IPS DF 19.7 (cell line): ENCODE measurements around the gene ITGAL.
"Not testable (repeated sequence)": the region's sequence is repeated elsewhere in the genome, so short reads cannot be mapped to it uniquely, and the experiment has no call there.

Experiments used
- DNase-seq: peaks from one replicate; pipeline ENCODE4 v3.0.0-alpha.2; 2013; ENCODE audit warnings: low read depth, low spot score

ITGAL gene

GRCh38 chr16:30472328-30472942, at the start of gene ITGAL:
Gene ITGAL, plus strand, starts transcription at chr16:30472742. Its CDS starts 96 bp downstream, at chr16:30472838.
- DNase-seq, result no peak

DNA sequence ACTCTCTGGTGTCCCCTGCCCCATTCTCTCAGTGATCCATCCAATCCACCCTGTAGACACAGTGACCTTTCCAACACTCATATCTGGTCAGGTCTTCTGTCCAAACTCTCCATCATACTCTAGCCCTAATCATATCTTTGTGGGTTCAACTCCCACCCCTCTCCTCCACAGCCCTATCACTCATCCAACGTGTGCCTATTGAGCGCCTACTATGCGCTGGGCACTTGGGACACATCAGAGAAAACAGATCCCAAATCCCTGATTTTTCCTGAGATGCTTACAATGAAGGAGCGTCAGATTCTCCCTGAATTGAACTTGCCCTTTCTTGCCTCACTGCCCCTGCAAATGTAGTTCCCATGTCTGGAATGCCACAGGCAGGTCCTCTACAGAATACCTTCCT, 44.5 kb upstream of the ITGAL start:
- DNase-seq, result no peak

- no peak for DNase-seq
Observed at GRCh38 chr16:30429418-30429677, 43.2 kb upstream of the ITGAL start.

GRCh38 chr16:30429678-30430427, 42.7 kb upstream of the ITGAL start, which contains the start of gene DCTPP1:
Gene DCTPP1, minus strand, starts transcription at chr16:30430030. Its CDS starts 50 bp downstream, at chr16:30429980.
- peak; percentile 99 for DNase-seq

DNA sequence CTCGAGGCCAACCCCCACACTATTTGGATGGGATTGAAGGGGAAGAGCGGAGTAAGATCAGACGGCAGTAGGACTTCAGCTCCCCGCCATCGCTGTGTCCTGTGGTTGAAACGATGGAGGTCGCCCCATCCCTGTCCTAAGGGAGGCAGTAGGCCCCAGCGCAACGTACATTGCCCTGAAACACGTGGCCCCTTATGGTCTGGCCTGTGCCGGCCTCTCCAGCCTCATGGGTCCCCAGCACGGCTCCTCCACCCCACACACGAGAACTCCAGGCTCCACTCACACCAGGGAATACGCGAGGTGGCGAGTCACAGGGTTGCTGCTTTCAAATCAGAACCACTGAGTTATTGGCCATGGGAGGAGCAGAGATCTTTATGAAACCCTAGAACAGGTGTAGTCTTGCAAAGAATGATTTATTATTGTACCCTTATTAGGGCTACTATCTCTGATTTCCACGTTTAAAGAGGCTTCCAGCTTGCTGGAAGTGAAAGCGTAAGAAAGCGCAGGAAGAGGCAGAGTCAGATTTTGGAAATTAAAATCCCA, 42.0 kb upstream of the ITGAL start:
- no peak for DNase-seq

GRCh38 chr16:30434852-30435251, 37.7 kb upstream of the ITGAL start:
- no peak for DNase-seq

DNA sequence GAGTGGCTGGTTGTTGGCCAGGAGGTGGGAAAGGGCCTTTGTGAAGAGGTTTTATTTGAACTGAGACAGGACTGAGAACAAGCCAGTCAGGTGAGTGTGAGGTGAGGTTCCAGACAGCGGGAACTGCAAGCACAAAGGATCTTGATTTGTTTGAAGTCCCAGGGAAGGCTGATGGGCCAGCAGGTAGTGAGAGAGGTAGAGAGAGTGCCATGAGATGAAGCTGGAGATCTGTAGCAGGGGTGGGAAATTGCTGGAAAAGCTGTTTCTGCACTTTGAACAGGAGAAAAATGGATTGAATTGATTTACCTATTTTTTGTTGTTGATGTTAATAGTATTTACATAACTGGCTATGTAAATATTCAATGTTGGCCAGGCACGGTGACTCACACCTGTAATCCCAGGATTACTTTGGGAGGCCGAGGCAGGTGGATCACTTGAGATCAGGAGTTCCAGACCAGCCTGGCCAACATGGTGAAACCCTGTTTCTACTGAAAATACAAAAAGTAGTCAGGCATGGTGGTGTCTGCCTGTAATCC, 35.0 kb upstream of the ITGAL start:
- DNase-seq, result no peak

GRCh38 chr16:30438835-30439234, 33.7 kb upstream of the ITGAL start:
- DNase-seq, result no peak

DNA sequence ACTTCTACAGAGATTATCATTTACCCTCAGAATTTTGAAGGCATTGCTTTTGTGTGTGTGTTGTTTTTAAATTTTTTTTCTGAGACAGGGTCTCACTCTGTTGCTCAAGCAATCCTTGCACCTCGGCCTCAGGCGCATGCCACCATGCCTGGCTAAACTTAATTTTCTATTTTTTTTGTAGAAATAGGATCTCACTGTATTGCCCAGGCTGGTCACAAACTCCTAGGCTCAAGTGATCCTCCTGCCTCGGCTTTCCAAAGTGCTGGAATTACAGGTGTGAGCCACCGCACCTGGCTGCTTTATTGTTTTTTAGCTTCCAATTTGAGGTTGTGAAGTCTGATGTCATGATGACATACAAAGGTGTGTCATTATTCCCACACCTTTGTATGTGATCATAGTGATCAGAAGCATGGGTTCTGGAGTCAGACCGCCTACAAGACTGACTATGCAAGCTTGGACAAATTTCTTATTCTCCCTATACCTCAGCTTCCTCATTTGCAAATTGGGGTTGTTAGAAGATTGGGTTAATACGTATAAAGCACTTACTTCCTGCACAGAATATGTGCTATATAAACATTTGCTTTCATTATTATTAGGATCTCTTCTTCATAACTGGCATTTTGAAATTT, 32.7 kb upstream of the ITGAL start:
- DNase-seq, result no peak

DNA sequence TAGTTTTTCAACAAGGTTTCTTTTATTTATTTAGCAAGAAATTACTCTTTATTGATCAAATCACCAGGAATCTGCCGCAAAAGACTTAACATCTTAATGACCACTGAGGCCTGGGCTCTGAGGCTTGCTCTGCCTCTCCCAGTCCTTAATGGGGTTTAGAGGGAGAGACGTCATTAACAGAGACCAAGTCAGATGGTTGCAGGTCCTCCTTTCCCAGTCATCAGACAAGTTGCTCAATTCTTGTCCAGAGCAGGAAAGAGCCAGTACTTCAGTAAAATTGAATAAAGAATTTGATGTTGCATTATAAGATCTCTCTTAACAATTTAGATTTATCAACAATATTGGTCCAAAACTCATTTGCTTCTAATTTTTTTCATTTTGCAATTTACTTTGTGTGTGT, 28.9 kb upstream of the ITGAL start:
- no peak for DNase-seq

DNA sequence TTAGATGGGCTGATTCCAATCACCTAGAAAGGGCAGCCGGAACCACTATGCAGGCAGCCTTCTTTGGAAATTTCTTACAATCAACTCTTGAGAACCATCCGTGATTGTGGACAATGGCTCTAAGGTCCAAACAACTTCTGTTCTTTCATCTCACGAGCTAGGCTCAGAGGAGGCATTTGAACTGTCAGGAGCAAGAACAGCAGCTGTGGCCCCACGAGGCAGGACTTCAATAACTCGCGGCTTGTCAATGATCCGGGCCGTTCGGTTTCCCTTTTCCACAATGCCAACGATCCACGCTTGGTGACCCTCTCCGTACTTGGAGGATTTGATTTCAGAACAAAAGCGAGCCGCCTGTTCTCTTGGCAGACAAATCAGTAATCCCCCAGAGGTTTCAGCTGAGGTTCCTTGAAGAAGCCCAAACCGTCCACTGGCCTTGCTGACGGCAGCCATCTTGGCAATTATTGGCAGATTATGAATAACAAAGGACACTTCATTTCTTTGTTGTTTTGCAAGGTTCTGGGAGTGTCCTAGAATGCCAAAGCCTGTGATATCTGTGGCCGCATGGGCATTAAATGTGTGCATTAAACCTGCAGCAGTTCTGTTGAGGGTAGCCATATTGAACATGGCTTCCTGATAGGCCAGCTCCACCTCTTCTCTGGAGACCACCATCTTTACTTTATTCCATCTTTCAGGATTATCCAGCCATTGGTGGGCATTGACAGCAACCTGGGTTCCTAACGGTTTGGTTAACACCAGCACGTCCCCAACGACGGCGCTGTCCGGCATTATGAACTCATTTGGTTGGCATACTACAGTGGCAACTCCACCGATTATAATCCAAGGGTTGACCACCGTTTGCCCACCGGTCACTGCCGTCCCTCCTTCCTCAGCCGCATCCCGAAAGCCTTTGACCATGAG, 28.1 kb upstream of the ITGAL start:
- DNase-seq, result no peak

GRCh38 chr16:30445149-30445407, 27.5 kb upstream of the ITGAL start:
- no peak for DNase-seq

DNA sequence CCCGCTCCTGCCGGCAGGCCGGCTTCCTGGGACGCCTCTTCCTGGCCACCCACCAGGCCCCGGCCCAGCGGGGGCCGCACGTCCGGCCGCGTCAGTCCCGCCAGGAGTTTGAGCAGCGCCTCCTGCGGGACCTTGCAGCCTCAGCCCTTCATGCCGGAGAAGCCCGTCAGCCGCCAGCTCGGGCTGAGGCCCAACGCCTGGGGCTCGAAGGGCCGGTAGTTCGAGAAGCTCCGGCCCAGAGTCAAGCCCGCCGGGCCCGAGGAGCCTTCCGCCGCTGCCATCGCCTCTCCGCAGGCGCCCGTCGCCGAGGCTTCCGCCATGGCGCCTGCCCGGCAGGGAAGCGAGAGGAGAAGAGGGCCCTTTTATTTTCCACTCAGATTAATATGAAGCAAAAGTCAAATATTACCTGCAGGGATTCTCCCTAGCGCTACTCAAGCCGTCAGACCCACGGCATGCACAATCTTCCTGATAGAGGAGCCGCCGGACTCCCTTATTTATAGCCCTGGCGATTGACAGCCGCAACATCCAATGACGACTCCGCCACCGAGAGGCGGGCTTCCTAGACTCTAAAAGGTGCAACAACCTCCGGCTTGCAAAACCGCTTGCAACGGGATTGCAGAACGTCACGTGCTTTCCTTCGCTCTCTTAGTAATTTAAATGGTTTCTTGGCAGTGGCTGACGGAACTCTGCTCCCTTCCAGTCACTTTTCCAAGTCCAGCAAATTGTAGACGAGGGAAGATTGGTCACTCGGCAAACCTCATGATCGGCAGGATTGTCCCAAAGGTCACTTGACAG, 26.9 kb upstream of the ITGAL start, which contains the start of gene SEPHS2:
TSS of gene SEPHS2 (minus strand) at position 467 of the 795 bp plus-strand sequence. CDS start at position 320, 147 bp downstream.
- DNase-seq, result peak; percentile 86

- no peak for DNase-seq
Observed at GRCh38 chr16:30446203-30446595, 26.3 kb upstream of the ITGAL start.

DNA sequence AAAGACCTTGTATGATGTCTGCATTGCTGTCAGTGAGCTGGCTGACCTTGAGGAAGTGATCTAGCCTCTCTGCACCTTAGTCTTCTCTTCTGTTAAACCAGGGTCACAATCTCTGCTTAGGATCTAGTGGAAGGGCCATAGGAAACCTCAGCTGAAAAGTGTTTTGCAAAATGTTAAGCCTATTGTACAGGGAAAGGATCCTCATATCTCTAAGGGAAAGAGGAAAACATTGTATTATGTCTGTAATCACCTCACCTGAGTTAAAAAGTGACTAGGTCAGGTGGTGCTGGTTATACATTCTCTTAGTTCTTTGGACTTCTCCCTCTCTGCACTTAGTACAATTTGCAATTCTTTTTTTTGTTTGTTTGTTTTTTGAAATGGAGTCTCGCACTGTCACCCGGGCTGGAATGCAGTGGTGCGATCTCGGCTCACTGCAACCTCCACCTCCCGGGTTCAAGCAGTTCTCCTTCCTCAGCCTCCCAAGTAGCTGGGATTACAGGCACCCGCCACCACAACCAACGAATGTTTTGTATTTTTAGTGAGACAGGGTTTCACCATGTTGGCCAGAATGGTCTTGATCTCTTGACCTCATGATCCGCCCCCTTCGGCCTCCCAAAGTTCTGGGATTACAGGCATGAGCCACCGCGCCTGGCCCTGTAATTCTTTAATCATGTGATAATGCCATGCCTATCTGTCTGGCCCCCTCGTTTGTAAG, 24.9 kb upstream of the ITGAL start:
- no peak for DNase-seq

- no peak for DNase-seq
Observed at GRCh38 chr16:30449116-30449435, 23.5 kb upstream of the ITGAL start.

DNA sequence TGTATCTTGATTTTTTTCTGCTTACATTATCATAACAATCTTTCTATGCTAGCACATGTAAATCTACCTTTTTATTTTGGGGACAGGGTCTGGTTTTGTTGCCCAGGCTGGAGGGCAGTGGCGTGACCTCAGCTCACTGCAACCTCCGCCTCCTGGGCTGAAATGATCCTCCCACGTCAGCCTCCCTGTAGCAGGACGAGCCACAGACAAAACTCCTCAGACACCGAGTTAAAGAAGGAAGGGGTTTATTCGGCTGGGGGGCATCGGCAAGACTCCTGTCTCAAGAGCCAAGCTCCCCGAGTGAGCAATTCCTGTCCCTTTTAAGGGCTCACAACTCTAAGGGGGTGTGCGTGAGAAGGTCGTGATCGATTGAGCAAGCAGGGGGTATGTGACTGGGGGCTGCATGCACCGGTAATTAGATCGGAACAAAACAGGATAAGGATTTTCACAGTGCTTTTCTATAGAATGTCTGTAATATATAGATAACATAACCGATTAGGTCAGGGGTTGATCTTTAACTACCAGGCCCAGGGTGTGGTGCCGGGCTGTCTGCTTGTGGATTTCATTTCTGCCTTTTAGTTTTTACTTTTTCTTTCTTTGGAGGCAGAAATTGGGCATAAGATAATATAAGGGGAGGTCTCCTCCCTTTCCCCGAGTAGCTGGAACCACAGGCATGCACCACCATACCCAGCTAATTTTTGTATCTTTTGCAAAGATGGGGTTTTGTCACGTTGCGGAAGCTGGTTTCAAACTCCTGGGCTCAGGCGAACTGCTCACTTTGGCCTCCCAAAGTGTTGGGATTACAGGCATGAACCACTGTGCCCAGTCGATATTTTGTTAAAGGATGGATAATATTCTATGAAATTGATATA, 19.6 kb upstream of the ITGAL start:
- not testable (repeated sequence) for DNase-seq

GRCh38 chr16:30456302-30456701, 16.2 kb upstream of the ITGAL start:
- no peak for DNase-seq

DNA sequence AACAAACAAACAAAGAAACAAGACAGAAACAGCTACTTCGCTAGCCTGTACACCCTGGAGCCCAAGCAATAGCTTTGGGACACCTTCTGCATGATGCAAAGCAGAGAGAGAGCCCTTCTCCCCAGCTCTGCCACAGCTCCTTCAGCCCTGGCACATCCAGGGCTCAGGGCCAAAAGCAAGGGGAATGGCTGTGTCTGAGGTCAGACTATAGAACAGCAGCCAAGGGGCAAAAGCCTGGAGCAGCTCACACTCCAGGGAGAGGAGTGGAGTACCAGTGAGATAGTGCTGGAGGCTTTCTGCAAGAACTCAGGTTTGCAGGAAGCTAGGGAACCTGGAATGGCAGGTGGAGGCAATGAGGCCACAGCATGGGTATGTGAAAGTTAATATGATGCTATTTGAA, 15.3 kb upstream of the ITGAL start:
- DNase-seq, result no peak
